CD4-positive, alpha-beta T cell treated with Interferon gamma for 1 hour (primary cell): Measurements from ENCODE around the gene NUBPL.
"Not testable (repeated sequence)": the region's sequence is repeated elsewhere in the genome, so short reads cannot be mapped to it uniquely, and the experiment has no call there.

Source experiments
- DNase-seq: peaks from one replicate; pipeline ENCODE4 v3.0.0-alpha.2; 2020

NUBPL gene

DNA sequence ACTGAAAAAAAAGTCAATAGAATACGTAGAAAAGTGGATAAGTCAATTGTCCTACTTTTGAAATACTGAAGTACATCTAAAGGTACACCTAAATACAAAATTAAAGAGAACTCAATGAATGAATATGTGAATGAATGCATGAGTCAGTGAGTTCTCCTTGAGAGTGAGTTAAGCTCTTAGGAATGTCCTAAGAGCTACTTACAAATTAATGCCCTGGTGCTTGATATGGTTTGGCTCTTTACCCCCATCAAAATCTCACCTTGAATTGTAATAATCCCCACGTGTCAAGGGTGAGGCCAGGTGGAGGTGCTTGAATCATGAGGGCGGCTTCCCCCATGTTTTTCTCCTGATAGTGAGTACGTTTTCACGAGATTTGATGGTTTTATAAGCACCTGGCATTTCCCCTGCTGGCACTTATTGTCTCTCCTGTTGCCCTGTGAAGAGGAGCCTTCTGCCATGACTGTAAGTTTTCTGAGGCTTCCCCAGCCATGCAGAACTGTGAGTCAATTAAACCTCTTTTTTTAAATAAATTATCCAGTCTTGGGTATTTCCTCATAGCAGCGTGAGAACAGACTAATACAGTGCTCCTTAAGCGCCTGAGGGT, 323.7 kb downstream of the NUBPL start:
- DNase-seq: no peak

DNA sequence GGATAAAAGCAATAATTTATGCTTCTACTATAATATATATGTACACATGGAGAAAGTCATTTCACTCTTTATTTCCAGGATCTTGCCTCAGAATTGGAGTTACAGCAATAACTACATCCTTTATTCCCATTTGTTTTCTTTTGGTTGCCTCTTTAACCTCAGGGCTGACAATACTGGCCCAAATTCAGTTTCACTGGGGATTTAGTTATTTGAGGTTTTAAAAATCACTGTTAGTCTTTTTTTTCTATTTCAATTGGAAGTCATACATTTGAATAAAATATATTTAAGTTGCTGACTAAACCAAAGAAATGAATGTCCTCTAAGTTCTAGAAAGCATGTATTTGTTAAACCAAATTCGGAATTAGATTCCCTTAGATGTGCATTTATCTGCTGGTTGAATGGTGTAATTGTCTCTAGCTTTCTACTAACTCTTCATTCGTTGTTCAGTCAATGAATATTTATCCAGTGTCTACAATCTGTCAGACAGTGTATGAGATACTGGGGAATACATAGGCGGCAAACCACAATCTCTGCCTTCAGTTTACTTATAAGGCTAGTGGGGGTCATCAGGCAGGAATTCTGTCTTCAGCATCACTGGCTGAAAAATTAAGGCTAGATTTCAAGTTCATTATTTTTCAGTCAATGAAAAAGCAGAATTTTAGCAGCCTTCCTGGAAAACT, 325.1 kb downstream of the NUBPL start:
- no peak for DNase-seq

DNA sequence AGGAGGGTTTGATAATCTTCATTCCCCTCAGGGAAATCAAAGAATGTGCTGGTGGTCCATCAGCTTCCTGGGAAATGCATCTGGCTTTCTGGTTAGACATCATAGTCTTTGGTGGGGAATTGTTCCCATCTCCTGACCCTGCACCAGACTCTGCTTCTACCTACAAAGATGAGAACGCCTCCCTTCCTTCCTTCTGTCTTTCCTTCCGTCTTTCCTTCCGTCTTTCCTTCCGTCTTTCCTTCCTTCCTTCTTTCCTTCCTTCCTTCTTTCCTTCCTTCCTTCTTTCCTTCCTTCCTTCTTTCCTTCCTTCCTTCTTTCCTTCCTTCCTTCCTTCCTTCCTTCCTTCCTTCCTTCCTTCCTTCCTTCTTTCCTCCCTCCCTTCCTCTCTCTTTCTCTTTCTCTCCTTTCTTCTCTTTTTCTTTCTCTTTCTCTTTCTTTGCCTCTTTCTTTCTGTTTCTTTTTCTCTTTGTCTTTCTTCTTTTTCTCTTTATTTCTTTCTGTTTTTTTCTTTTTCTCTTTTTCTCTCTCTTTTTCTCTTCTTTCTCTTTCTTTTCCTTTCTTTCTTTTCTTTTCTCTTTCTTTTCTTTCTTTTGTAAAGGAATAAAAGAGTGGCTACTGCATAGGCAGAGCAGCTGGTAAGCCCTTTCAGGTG, 326.9 kb downstream of the NUBPL start:
- no peak for DNase-seq

DNA sequence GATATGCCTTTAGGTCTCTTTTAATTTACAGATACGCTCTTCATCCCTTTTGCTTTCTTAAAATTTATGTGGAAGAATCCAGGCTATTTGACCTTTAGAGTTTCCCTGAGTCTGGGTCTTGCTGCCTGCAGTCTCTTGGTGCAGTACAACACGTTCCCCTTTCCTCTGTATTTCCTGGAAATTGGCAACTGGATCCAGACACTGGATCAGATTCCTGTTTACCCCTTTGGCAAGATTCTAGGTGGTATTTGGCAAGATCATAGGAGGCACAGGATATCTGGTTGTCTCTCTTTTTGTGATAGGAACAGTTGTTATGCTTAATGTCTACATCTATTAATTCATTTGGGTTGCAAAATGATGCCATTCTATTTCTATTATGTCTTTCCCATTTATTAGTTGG, 328.1 kb downstream of the NUBPL start:
- DNase-seq: no peak

DNA sequence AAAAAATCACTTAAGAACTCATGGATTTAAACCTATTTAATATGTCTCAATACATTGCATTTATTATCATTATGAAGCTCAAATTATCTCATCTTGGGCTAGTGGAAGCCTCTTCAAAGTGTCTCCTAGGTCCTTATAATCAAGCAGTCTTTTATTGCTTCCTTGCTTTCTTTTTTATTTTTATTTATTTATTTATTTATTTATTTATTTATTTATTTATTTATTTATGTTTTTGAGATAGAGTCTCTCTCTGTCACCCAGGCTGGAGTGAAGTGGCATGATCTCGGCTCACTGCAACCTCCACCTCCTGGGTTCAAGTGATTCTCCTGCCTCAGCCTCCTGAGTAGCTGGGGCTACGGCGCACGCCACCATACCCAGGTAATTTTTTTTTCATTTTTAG, 329.0 kb downstream of the NUBPL start:
- DNase-seq: not testable (repeated sequence)

DNA sequence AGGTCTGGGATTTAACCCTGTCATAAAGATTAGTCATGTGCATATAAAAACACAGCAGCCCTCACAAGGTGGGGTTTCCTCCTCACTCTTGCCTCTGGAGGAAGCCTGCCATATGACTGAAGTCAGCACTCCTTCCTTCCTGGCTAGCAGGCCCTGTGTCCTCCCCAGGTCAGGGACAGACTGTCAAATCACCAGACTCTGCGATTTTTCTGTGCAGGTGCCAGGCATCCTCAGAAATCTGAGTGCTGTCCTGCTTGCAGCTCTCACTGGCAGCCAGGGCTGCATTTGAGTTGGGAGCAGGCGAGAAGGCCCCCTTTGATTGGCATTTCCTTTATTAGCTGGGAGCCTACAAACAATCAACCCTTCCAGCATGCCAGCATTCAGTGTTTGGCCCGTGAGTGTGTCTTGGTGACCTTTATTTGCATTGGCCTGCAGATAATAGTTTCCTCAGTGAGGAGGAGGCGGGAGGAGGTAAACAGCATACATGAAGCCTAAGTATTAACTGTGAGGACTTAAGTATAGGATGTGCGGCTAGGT, 332.1 kb downstream of the NUBPL start:
- no peak for DNase-seq

DNA sequence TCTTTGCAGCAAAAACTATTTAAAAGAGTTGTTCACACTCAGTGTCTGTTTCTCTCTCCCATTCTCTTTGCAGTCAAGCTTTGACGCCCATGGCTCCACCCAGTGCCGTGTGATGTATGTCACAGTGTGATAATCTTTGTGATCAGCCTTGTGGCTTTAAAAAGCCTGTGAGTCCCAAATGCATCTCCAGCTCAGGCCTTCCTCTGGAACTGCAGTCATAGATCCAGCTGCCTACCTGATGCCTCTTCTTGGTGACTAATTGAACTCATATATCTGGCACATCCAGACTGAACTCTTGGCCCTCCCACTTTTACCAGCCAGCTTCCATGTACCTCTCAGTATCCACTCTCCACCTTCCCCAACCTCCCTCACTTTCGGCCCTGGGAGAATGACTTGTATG, 333.1 kb downstream of the NUBPL start:
- no peak for DNase-seq

DNA sequence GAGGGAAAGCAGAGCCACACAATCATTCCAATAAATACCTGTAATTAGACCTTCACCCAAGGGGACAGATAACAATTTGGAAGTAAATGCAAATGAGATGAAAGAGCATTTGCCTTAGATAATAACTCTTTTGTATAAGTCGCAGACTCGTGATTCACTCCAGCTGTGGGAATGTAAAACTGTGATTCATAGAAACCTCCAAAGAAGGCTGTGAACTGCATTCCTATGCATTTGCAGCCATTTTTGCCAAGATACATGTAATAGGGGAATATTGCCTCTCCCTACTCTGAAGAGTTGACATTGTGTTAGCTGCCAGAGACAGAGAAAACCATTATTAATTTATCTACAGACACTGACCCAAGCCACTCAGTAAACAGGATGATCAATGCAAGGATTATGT, 334.0 kb downstream of the NUBPL start:
- DNase-seq: no peak

DNA sequence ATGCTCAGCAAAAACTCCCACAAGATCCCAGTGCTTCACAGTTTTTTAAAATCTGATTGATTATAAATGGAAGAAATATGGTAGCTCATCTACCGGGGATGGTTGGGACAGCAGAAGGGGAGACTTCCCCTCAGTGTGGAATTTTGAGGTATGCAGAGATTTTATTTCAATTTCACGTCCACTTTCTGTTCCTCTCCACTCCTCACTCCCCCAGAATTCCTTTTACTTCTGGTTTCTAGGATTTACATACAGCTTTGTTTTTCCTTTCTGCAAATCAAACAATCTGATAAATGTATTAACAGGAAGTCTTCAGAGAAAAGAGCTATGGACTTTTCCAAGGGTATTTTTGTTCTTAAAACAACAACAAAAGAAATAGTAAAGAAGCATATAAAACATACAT, 334.4 kb downstream of the NUBPL start:
- no peak for DNase-seq

DNA sequence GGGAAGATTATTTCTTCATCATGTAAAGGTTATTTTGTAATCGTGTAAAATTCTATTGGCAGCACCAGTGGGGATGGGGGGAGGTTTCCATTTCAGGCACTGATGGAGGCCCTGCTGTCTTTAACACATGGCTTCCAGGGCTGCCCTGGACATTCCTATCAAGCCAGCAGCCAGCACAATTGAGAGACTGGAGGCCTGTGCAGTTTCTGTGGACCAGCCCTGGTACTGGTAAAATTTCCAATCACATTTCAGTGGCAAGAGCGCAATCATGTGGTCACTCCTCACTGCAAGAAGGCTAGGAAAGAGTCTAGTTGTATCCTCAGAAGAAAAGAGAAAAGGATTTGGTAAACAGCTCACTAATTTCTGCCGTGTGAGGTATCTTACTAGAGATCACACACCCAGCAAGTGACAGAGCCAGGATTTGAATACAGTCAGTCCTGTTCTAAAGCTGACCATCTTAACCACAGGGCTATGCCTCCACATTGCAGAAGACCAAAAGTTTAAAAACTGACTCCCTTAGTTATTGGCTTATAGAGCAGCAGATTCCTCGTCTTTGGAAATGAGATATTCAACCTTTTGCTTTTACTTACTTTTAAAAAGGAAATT, 336.5 kb downstream of the NUBPL start:
- DNase-seq: no peak

DNA sequence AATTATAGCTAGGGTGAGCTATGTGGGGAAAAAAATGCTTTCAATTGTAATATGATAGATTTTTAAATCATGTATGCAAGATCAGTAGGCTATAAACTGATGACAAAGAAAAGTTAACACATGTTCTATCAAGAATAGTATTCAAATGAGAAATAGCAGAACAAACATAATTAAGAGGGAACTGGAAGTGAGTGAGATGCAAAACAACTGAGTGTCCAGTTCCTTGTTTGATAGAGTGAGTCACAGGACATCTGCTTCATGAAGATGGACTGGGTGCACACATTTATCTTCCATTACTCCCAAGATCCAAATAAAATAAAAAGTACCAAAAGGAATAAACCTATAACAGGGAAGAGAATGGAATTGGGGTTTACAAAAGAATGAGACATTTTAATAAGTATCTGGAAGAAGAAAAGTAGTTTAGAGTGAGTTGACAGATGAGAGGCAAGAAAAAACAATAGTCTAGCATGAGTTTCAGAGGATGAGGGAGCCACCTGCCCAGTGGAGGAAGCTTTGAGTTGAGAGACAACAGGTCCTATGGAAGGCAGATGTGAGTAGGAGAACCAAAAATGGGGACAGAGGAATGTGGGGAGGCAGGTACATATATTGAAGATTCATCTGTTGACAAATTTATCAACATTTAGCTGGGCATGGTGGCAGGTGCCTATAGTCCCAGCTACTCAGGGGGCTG, 337.8 kb downstream of the NUBPL start:
- no peak for DNase-seq

DNA sequence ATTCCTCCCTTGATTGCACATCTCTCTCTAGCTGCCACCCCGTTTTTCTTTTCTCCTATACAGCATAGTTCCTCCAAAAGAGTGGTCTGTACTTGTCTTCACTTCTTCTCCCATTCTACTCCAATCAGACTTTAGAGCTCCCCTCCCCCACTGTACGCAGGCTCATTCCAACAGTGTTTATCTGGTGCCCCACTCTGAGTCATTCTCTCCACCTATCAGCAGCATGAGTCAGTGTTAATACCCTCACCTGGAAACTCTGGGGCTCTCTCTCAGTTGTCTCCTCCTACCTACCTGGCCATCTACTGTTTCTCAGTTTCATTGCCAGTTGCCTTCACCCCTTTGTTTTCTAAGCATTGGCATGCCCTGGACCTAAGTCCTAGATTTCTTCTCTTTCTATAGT, 340.8 kb downstream of the NUBPL start:
- no peak for DNase-seq

DNA sequence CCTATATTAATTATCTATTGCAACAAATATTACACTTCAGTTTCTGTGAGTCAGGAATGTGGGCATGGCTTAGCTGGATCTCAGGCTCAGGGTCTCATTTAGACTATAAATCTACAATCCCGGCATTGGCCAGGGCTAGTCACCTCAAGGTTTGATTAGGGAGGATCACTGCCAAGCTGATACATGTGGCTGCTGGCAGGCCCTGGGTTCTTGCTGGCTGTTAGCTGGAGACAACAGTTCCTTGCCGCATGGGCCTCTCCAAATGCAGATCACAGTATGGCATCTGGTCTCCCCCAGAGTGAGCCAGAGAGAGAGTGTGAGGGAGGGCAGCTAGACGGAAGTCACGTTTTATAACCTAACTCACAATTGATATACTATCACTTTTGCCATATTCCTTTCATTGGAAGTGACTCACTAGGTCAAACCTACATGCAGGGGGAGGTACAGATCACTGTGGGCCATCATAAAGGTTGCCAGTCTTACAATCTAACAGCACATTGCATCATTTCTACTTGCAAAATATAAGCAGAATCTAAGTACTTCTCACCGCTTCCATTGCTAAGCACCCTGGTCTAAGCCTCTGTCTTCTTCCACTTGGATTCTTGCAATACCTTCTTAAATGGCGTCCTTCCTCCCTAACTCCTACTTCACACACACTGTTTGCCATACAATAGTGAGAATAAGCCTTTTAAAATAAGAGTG, 341.9 kb downstream of the NUBPL start:
- DNase-seq: no peak

DNA sequence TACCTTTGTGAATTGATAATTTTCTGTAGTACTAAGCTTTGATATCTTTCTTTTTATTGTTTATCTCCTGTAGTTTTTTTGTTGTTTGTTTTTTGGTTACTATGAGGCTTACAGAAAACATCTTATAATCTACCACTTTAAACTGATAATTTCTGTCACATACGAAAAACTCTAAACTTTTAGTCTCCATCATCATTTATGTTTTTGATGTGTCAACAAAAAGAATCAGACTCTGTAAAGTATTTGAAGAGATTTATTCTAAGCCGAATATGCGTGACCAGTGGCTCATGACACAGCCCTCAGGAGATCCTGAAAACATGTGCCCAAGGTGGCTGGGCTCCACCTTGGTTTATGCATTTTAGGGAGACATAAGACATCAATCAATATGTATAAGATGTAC, 348.8 kb downstream of the NUBPL start:
- DNase-seq: no peak
